ENCODE results near the gene ASAP3. TPM values are rescaled to one million over a fixed set of nuclear protein-coding genes. Genes with fewer than 3 reads are reported as not detected.
A peak's percentile ranks its signal among the peaks of the same experiment; 100 is the strongest.

Gene ASAP3
- total RNA-seq, 2 donors from 2014 or later, result 36.4 to 39.9 TPM

DNA sequence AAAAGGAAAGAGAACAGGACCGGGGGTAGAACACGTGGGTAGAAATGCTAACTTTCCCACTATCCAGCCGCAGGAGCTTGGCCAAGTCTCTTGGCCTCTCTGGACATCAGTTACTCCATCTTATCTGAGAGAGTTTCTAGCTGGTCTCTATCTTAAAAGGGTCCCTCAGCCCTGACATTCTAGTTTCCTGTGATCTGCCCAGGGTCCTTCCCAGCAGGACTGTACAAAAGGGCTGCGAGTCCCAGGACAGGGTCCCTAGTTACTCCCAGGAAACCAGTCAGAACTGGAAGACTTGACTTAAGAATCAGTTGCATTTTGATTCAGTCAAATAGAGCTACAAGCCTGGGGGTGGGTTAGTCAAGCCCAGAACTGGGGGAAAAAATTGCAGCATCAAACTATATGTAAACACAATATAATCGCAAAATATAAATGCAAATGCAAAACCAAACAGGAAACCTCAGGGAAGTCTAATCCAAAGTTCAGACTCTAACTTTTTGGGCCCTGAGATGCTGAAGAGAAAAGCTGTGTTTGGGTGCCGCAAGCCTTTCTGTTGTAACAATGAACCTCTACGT lies 2.9 kb downstream of the ASAP3 start:
- DNase-seq (no peak), ATAC-seq (no peak)
- intact Hi-C loops (cut with DNase I), result no loop called here

DNA sequence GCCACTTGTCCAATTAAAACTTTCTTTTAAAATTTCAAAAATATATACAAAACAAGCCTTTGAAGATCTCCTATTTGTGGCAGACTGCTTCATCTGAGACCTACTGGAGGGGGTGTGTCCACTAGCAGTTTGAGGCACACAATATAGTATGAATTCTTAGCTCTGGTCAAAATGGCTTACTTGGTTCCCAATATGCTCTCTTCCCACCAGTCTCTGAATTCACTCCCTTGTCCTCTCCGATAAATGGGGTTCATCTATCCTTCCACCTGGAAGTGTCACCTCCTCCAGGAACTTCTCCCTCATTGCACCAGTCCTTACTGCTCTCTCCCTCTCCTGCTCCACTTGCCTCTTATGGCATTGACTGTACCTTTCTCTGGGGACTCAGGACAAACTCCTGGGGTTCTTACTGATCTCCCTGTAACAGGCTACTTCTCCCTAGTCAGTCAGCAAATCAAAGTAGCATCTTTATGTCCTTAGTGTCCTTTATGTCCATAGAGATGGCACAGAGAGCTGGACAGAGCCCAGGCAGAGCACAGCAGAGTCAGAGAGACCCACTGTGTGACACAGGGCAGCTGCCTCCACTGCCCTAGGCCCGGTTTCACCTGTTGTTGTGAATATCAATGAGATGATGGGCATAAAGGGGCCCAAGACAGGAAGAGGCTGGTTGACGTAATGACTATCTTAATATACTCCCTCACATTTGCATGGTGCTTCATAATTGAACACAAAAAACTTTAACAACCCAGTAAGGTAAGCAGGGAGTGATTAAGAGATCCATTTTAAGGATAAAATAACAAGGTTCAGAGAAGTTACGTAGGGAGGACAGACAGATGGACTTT lies 3.6 kb downstream of the ASAP3 start:
- ATAC-seq (no peak), DNase-seq (no peak)
- intact Hi-C loops (cut with DNase I), result no loop called here

DNA sequence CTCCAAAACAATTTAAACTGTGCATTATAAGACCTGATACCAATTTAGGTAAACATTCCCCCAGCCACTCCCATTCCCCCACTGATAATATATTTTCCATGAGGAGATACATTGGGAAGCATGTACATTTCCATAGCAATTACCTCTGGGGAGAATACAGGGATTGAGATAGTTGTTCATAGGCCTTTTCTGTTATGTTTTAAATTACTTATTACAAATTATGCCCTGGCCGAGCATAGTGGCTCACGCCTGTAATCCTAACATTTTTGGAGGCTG lies 4.4 kb downstream of the ASAP3 start:
- intact Hi-C loops (cut with DNase I), result no loop called here
- DNase-seq (no peak), ATAC-seq (no peak)

DNA sequence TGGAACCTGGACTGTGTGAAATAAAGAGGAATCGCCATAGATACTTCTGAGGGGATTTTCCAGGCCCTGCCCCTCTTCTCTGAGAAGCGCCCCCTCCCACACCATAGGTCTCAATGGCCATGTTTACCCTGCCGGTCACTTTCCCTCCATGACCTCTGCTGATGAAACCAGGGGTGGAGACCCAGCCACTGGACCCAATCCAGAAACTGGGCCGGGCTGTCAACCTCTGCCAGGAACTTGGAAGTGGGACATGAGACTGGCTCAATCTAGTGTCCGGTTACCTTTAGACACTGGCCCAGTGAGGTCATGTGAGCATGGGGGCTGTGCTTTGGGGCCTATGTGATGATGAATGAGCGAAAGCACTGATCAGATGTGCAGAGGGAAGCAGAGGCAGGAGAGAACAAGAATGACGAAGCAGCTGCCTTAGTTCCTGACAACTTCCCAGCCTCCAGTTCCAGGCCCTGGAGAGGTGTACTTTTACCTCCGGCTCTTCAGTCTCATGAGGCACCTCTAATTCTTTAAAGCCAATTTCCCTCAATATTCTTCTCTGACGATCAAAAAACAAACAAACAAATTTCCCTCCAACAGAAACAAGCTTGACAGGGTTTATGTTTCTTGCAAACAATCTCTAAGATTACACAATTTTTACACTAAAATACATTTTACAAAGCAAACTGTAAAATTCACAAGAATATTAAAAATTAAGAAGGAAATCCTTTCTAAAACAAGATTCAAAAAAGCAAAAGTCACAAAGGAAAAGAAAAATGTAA lies 4.9 kb downstream of the ASAP3 start:
- DNase-seq (peak; percentile 86), ATAC-seq (peak; percentile 83 to 86)
- intact Hi-C loops (cut with DNase I), result no loop called here

DNA sequence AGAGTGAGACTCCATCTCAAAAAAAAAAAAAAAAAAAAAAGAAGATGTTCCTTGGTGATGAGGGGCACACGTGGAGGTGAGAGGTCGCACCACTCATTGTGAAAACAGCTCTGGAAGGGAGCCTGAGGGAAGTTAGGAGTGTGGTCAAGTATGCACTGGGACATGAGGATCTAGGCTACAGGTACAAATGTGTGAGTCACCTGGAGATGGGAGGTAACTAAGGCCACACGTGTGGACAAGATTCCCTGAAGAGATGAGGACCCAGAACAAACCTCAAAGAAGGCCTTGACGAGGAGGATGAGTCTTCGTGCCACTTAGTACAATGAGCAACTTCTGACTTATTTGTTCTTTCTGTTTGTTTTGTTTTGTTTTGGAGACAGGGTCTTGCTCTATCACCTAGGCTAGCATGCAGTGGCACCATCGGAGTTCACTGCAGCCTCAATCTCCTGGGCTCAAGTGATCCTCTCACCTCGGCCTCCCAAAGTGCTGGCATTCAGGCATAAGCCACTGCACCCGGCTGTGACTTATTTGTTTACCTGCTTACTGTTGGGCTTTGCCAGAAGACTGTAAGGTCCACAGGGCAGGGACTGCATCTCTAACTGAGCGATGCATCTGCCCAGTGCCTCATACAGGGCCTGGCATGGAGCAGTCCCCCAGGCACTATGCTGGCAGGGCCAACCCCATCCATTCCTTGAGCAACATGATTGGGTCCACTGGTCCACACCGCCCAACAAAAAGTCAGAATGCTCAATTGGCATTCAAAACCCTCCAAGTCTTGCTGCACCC lies 6.4 kb downstream of the ASAP3 start:
- intact Hi-C loops (cut with DNase I), result no loop called here
- ATAC-seq (no peak), DNase-seq (no peak)

DNA sequence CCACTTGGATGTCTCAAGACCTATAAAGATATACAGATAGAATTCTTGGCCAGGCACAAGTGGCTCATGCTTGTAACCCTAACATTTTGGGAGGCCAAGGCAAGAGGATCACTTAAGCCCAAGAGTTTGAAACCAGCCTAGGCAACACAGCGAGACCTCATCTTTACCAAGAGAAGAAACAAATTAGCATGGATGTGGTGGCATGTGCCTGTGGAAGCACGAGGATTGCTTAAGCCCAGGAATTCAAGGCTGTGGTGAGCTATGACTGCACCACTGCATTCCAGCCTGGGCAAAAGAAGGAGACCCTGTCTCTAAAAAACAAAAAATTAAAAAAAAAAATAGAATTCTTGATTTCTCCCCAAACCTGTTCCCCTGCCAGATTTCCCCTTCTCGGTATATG lies 8.3 kb downstream of the ASAP3 start:
- intact Hi-C loops (cut with DNase I), result no loop called here

DNA sequence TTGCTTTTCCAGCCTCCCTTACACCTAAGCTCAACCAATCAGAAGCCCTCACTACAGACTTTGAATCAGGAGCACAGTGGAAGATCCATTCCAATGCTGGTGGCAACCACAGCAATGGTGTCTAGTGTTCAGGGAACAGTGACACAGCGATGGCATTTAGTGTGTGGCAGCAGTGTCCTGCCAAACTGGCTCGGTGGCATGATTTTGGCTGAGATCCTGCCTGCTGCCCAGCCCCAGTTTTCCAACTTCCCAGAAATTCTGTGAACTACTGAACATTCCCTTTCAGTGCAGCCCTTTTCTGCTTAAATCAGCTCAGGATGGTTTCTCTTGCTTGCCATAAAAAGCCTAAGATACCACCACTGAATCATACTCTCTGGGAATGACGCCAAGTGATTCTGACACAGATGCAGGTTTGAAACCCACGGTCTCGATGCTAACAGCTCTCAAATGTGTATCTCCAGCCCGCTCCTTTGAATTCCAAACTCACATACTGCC lies 8.8 kb downstream of the ASAP3 start:
- no peak for DNase-seq
- ATAC-seq, result peak in 1 of 2 donors; percentile 20
- intact Hi-C loops (cut with DNase I), result no loop called here

More for the DNA sequence above, 8.3 kb downstream of the ASAP3 start:
- DNase-seq, result no peak
- ATAC-seq, result no peak

DNA sequence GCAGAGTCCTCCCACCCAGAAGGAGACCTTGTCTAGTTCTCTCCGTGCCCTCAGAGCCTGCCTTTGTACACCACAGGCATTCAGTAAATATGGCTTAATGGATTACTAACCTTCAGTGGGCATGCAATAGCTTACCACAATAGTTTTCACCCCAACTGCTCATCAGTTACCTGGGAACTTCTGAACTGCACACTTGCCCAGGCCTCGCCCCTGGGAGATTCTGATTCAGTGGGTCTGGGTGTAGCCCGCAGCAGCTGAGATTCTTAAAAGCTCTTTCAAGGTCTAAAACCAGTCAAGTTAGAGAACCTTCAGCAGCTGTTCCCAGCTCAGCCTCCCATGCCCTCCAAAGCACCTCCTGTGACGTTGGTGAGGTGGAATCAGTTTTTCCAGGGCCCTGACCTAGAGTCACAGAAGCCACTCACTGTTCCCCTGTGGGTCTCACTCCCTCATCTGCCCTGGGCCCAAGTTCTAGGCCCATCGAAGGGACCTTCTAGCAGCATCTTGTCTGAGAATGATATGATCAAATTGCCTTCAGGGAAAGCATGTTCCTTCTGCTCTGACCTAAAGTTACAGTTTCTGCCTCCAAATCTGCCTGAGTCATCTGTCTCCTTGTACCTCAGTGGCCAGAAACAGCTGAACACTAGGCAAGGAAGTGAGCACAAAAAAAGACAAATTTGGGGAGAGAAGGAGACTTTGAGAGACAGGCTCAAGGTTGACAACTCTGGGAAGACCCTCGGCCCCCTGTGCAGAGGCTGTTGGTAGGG lies 10.8 kb downstream of the ASAP3 start:
- intact Hi-C loops (cut with DNase I), result no loop called here
- DNase-seq (no peak), ATAC-seq (no peak)

DNA sequence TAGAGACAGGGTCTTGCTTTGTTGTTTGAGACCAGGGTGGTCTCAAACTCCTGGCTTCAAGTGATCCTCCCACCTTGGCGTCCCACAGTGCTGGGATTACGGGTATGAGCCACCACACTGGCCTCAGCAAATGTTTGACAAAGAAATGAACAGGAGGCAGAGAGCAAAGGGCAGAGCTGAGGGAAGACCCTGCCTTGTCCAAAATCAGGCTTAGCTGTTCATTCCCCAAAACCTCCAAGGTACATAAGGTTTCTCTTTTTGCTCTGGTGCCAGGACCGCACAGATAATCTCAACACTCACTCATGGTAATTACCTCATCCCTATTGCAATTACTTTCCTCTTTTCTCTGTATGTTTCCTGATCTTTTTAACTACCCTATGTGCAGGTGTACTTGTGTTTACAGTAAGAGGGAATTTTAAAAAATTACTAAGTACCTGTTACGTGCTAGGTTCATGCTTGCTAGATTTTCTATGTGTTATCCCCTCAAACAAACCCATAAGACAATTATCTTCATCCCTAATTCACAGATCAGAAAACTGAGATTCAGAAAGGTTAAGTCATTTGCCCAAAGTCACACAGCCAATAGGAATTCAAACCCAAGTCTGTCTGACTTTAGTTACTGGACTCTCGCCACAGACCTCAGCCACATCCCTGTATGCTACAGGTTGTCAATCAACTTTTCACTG lies 11.5 kb downstream of the ASAP3 start:
- ATAC-seq, result no peak
- intact Hi-C loops (cut with DNase I), result no loop called here

DNA sequence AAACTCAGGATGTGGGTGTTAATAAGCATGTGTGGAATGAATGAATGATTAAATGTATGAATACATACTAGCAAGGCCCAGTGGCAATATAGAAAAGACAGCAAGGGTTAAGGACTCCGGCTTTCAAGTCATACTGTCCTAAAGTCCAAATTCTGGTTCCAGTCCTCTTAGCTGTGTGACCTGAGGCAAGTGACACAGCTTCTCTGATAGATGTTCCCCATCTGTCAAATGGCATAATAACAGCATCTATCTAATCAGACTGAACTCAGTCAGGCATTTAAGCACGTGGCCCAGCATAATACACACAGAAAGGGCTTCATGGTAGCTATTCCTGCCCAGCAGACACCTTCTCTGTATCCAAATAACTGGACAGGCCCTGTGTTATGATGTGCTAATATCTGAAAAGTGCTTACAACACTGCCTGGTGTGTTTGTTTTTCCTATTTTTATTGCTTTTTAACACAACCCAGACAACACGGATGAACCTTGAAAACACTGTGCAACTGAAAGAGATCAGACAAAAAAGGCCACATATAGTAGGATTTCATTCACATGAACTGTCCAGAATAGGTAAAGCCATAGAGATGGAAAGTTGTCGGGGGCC lies 12.4 kb downstream of the ASAP3 start:
- ATAC-seq, result no peak
- intact Hi-C loops (cut with DNase I), result no loop called here

More for the DNA sequence above, 11.5 kb downstream of the ASAP3 start:
- no peak for DNase-seq

DNA sequence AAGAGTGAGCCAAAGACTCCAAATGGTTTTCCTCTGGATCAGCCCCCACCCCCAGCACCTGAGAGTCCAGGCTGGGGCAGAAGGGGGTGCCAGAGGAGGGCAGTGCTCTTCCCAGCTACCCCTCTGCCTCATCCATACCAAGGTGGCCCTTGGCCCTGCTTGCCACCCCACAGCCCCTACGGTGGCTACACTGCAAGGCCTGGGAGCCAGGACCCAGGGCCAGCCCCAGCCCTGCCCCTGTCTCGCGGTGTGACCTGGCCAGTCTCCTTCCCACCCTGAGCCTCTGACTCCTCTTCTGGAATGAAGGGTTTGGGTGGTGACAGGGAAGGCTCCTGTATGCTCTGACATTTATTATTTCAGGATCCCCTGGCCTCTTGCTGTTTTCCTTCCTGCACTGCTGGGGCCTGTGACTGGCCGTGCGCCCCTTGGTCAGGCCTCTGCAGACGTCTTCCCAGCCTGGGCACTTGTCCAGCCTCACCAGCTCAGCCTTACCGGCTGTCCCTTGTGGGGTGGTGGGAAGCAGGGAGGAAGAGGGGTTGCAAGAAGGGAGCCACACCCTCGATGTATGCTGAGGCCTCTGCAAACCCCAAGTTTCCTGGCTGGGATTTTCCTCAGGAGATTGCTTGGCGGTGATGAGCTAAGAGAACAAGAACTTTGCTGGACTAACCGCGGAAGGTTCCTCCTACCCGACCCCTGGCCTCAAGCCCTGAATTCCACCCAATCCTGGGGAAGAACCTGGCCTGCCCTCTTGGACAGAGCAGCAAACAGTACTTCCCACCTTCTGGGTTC lies 13.5 kb downstream of the ASAP3 start:
- intact Hi-C loops (cut with DNase I), result no loop called here
- peak; percentile 65 to 69 for ATAC-seq
- peak; percentile 79 for DNase-seq

More for the DNA sequence above, 12.4 kb downstream of the ASAP3 start:
- DNase-seq, result no peak

DNA sequence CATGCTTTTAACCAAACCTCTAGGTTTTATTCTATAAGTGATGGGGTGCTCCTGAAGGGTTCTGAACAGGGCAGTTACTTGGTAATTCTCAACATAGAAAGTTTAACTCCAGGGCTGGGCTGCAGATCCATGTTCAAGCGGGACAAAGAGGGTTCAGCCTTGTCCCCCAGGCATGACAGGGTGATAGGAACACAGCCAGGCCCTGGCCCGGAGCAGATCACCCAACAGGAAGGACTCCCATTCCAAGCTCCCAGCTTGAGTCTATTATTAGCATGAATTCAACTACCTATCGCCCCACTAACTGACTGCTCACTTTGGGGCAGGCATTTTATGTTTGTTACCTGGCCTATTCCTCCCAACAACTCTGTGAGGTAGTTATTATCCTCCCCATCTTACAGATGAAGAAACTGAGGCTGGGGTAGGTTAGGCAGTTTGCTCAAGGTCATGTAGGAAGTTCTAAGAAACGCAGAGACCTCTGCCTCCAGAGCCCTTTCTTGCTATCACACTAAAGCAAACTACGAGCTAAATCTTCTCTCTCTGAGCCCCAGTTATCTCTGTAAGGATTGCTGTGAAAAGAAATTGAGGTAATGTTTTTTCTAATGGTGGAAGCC lies 14.5 kb downstream of the ASAP3 start:
- ATAC-seq, result peak; percentile 7 to 24
- DNase-seq, result no peak
- intact Hi-C loops (cut with DNase I), result no loop called here

DNA sequence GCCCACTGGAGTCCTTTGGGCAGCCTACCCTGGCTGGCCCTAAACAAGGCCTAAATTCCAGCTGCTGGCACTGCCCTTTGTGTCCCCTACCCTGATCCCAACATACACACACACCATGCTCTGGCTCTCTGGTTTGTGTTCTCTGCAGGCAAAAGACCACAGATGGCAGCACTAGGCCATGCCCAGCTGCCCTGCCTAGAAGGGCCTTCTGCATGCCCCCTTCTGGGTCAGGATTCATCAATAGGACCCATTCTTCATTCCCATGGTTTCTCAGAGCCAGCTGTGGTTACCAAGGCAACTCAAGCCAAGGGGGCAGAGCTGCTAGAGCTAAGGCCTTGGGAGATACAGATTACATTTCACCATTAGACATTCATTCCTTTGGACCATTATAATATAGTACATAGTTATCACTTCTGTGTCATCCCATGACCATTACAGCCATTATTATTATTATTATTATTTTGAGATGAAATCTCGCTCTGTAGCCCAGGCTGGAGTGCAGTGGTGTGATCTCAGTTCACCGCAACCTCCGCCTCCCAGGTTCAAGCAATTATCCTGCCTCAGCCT lies 17.5 kb downstream of the ASAP3 start:
- intact Hi-C loops (cut with DNase I), result no loop called here
- no peak for DNase-seq

DNA sequence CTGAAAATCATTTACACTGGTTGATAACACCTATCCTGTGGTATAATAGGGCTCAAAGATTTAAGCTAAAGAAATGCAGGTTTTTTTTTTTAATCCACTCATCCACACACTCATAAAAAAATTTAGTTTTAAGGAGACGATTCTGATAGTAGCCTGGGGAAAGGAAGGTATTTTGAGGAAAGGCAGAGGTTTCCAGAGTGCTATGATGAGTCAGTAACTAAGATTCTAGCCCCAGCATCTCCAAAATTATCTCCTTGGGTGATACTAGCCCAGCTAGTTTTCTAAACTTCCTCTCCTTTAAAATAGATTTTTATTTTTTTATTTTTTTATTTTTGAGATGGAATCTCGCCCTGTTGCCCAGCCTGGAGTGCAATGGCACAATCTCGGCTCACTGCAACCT lies 20.7 kb downstream of the ASAP3 start:
- no peak for DNase-seq
- intact Hi-C loops (cut with DNase I), result no loop called here
- ATAC-seq, result peak in 1 of 2 donors; percentile 62

More for the DNA sequence above, 17.5 kb downstream of the ASAP3 start:
- ATAC-seq, result no peak

DNA sequence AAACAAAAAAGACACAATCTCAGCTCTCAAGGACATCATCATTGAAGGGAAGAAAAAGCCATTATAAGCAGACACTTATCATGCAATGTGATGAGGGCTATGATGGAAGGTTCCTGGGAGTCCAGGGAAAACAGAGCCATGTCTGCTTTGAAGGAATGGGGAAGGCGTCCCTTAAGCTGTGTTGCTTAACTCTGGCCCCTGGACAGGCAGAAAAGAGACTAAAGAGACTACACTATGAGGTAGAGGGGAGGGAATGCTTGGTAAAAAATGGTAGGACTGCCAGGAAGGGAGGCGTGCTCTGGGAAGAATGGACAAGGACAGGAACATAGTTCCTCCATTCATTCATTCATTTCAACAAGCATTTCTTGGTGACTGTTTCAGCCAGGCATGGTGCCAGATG lies 21.2 kb downstream of the ASAP3 start:
- intact Hi-C loops (cut with DNase I), result no loop called here
- DNase-seq (no peak), ATAC-seq (no peak)

DNA sequence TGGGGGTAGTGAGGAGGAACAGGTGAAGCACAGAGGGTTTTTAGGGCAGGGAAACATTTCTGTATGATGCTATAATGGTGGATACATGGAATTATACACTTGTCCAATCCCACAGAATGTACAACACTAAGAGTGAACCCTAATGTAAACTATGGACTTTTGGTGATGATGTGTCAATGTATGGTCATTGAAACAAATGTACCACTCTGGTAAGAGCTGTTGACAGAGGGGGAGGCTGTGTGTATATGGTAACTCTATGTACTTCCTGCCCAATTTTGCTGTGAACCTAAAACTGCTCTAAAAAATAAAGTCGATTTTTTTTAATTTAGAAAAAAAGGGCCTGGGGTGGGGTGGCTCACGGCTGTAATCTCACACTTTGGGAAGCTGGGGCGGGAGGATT lies 22.9 kb downstream of the ASAP3 start:
- ATAC-seq (no peak), DNase-seq (no peak)
- intact Hi-C loops (cut with DNase I), result no loop called here

Data from left cardiac atrium (tissue), 4 donors.